ENCODE measurements around the gene FUOM. TPM values are rescaled to one million over a fixed set of nuclear protein-coding genes. Genes with fewer than 3 reads are reported as not detected.

Gene FUOM
- total and polyA plus RNA-seq, 9 of the 15 experiments (the other 6 are each of a cell fraction or from before 2014, with no cell fraction given), result 1.8 to 96.1 (median 27.0) TPM

GRCh38 chr10:133361227-133361626 is 3.4 kb upstream of the FUOM start:
- ChIA-PET POLR2A (interaction anchor here (0.6 to 1.7 kb wide), 8 partner anchors 8 to 138 kb away, joined by 3 to 10 read pairs (median 4); partner anchors contain the start of gene ECHS1), CTCF (ENCODE audit: low intra/inter-chr PET ratio) (no interaction called here)
- H3K9me1 ChIP-seq (ENCODE audit: control insufficient read depth, insufficient read depth, low read length), result no peaks in the 10 kb centered on the region
- H3K27me3 ChIP-seq (ENCODE audit: control insufficient read depth in 2 of 2, insufficient read depth in 2 of 2, low read length in 2 of 2), result no peaks in the 10 kb centered on the region
- no peak overlapping the region for H3K9ac ChIP-seq (ENCODE audit: insufficient read depth in 1 of 2, low read depth in 2 of 2, low read length in 2 of 2)
- in situ Hi-C loops (cut with MboI), result no loop called here
- peaks cover 15 to 48% of the 10 kb centered on the region in 2 experiments for H3K4me1 ChIP-seq (replicated peaks in 1 of 2; ENCODE audit: control insufficient read depth in 2 of 2, insufficient read depth in 2 of 2, low read length in 2 of 2)
- no peak overlapping the region for H3K27ac ChIP-seq (ENCODE audit: extremely low read depth, low read depth, low read length)
- no peaks in the 10 kb centered on the region for H3K9me3 ChIP-seq (replicated peaks; ENCODE audit: control insufficient read depth, insufficient read depth, low read depth, low read length)
- TF ChIP-seq RFX1 (IDR thresholded peaks at IDR 0.05) (no peak), JUND (IDR thresholded peaks at IDR 0.05; ENCODE audit: borderline replicate concordance, low read depth, low read length) (no peak), JUND (tag; IDR thresholded peaks at IDR 0.05; ENCODE audit: borderline replicate concordance, low read depth, low read length) (no peak), GTF2A2 (tag; IDR thresholded peaks at IDR 0.05) (no peak), SMARCA5 (IDR thresholded peaks at IDR 0.05) (no peak), DMBX1 (CRISPR knock-in tag; IDR thresholded peaks at IDR 0.05; ENCODE audit: borderline replicate concordance) (no peak), NFYB (IDR thresholded peaks at IDR 0.05; ENCODE audit: extremely low read depth, insufficient read length) (no peak), ZNF224 (CRISPR knock-in tag; IDR thresholded peaks at IDR 0.05) (no peak), ATF4 (CRISPR knock-in tag; IDR thresholded peaks at IDR 0.05) (no peak)
- intact Hi-C loops (cut with micrococcal nuclease), result no loop called here
- no TSS peak for BruUV-seq (replicated peaks)
- 0 out of 2 replicates have a peak, but pooled peaks cover 3% of the 10 kb centered on the region for H4K20me1 ChIP-seq (replicated peaks; ENCODE audit: control insufficient read depth, insufficient read depth, low read length)
- no peak for FAIRE-seq
- H3K79me2 ChIP-seq (ENCODE audit: control insufficient read depth, insufficient read depth, low read length), result peaks cover 12% of the 10 kb centered on the region
- H2AFZ ChIP-seq (ENCODE audit: low read depth, low read length), result no peak overlapping the region
- ATAC-seq, result no peak
- no peak overlapping the region for H3K4me2 ChIP-seq (ENCODE audit: insufficient read depth, low read length)
- 61% methylated on average over 5 of the region's 5 CpGs for WGBS (ENCODE audit: insufficient coverage, low coverage, missing lambda C conversion rate)
- H3K4me3 ChIP-seq, result no peak overlapping the region
- peaks cover 41% of the 10 kb centered on the region; the same call in 2 of the 3 replicates for H3K36me3 ChIP-seq (ENCODE audit: control insufficient read depth, insufficient read depth, low read length)
- no peak for DNase-seq (ENCODE audit: extremely low read depth in 1 of 4, low spot score in 3 of 4)

Data from K562 (cell line).